HG02588 (cell line): Measurements from ENCODE around the gene ZNF428.
A peak's percentile ranks its signal among the peaks of the same experiment; 100 is the strongest.
"Not testable (repeated sequence)": the region's sequence is repeated elsewhere in the genome, so short reads cannot be mapped to it uniquely, and the experiment has no call there.

ENCODE experiments used
- ATAC-seq: cut with Tn5 transposase; IDR thresholded peaks from one replicate; pipeline ENCODE4 v1.9.1; 2021; ENCODE audit warnings: mild to moderate bottlenecking, moderate library complexity; ENCODE audit not compliant: unreplicated experiment

Gene ZNF428

GRCh38 chr19:43619262-43620060 lies at the start of gene ZNF428:
TSS of gene ZNF428 (minus strand) at chr19:43619629. CDS start at chr19:43614304, 5,325 bp downstream.
- ATAC-seq: peak; percentile 81

- peak; percentile 88 for ATAC-seq
These were observed 49.1 kb upstream of the ZNF428 start for GRCh38 chr19:43668406-43669109.

- no peak for ATAC-seq
These were observed 48.5 kb upstream of the ZNF428 start for GRCh38 chr19:43667876-43668405.

GRCh38 chr19:43667126-43667875 lies 47.9 kb upstream of the ZNF428 start:
- ATAC-seq: no peak

GRCh38 chr19:43664018-43664417 lies 44.6 kb upstream of the ZNF428 start:
- no peak for ATAC-seq

- no peak for ATAC-seq
These were observed 43.1 kb upstream of the ZNF428 start for GRCh38 chr19:43662487-43662886.

- ATAC-seq: no peak
These were observed 41.5 kb upstream of the ZNF428 start for GRCh38 chr19:43660971-43661360.

GRCh38 chr19:43660301-43660970 lies 41.0 kb upstream of the ZNF428 start:
- no peak for ATAC-seq

- ATAC-seq: no peak
These were observed 39.1 kb upstream of the ZNF428 start for GRCh38 chr19:43658494-43658893.

GRCh38 chr19:43658001-43658400 lies 38.6 kb upstream of the ZNF428 start:
- no peak for ATAC-seq

GRCh38 chr19:43656436-43656835 lies 37.0 kb upstream of the ZNF428 start:
- ATAC-seq: no peak

- no peak for ATAC-seq
These were observed 33.1 kb upstream of the ZNF428 start for GRCh38 chr19:43652546-43652874.

- ATAC-seq: no peak
These were observed 32.5 kb upstream of the ZNF428 start for GRCh38 chr19:43651758-43652545.

GRCh38 chr19:43650276-43650675 lies 30.8 kb upstream of the ZNF428 start:
- ATAC-seq: not testable (repeated sequence)

GRCh38 chr19:43649514-43649913 lies 30.1 kb upstream of the ZNF428 start:
- ATAC-seq: no peak

- ATAC-seq: no peak
These were observed 29.2 kb upstream of the ZNF428 start for GRCh38 chr19:43648633-43649032.

GRCh38 chr19:43644181-43644580 lies 24.8 kb upstream of the ZNF428 start:
- no peak for ATAC-seq

GRCh38 chr19:43643326-43643725 lies 23.9 kb upstream of the ZNF428 start:
- ATAC-seq: no peak

- ATAC-seq: no peak
These were observed 23.1 kb upstream of the ZNF428 start for GRCh38 chr19:43642531-43642930.

- no peak for ATAC-seq
These were observed 21.9 kb upstream of the ZNF428 start for GRCh38 chr19:43641333-43641732.
